ENCODE data around the gene URB2.
A peak's percentile ranks its signal among the peaks of the same experiment; 100 is the strongest.

The URB2 gene

GRCh38 chr1:229623838-229624237 lies 2.2 kb upstream of the URB2 start:
- no peak for DNase-seq (ENCODE audit: low read depth)
- no peak overlapping the region for H3K4me3 ChIP-seq (ENCODE audit: low read depth, low read length)
- no peak for TF ChIP-seq CTCF (conservative IDR thresholded peaks at IDR 0.05; ENCODE audit: low read depth, low read length)

DNA sequence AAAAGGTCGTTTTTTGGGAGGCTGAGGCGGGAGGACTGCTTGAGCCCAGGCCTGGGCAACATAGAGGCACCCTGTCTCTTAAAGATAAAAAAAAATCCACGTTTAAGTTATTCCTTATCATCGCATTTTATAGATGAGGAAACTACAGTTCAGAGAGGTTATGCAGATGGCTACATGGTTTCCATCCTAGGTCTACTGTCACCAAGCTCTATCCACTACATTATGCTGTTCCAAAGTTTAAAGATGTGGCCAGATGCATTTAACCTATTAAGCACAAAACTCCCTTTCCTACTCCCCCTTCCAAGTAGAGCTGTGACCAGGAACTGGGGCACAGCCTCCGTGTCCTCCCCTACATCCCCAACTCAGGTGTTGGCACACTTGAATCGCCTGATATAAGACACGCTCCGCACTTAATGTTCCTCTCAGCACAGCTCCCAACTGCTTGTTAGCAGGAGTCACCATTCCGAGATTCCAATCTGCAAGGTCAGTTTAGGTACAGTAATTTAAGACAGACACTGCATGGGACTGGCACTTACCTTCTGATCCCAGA lies 1.5 kb upstream of the URB2 start:
- DNase-seq (ENCODE audit: low read depth), result no peak
- TF ChIP-seq CTCF (conservative IDR thresholded peaks at IDR 0.05; ENCODE audit: low read depth, low read length), result no peak
- H3K4me3 ChIP-seq (ENCODE audit: low read depth, low read length), result peak overlapping the region; percentile 94

GRCh38 chr1:229625071-229625914 lies 754 bp upstream of the URB2 start:
- TF ChIP-seq CTCF (conservative IDR thresholded peaks at IDR 0.05; ENCODE audit: low read depth, low read length), result no peak
- peak; percentile 69 for DNase-seq (ENCODE audit: low read depth)
- peak overlapping the region; percentile 94 for H3K4me3 ChIP-seq (ENCODE audit: low read depth, low read length)

GRCh38 chr1:229627003-229627402 lies 956 bp downstream of the URB2 start:
- peak overlapping the region; percentile 94 for H3K4me3 ChIP-seq (ENCODE audit: low read depth, low read length)
- DNase-seq (ENCODE audit: low read depth), result no peak
- TF ChIP-seq CTCF (conservative IDR thresholded peaks at IDR 0.05; ENCODE audit: low read depth, low read length), result no peak

GRCh38 chr1:229629261-229629660 lies 3.2 kb downstream of the URB2 start:
- no peak overlapping the region for H3K4me3 ChIP-seq (ENCODE audit: low read depth, low read length)
- no peak for TF ChIP-seq CTCF (conservative IDR thresholded peaks at IDR 0.05; ENCODE audit: low read depth, low read length)
- peak; percentile 50 for DNase-seq (ENCODE audit: low read depth)

GRCh38 chr1:229631148-229631547 lies 5.1 kb downstream of the URB2 start:
- H3K4me3 ChIP-seq (ENCODE audit: low read depth, low read length), result no peak overlapping the region
- no peak for DNase-seq (ENCODE audit: low read depth)
- TF ChIP-seq CTCF (conservative IDR thresholded peaks at IDR 0.05; ENCODE audit: low read depth, low read length), result no peak

GRCh38 chr1:229631966-229632365 lies 5.9 kb downstream of the URB2 start:
- TF ChIP-seq CTCF (conservative IDR thresholded peaks at IDR 0.05; ENCODE audit: low read depth, low read length), result no peak
- H3K4me3 ChIP-seq (ENCODE audit: low read depth, low read length), result no peak overlapping the region
- DNase-seq (ENCODE audit: low read depth), result no peak

Data from choroid plexus epithelial cell (primary cell).